ENCODE measurements around the gene FALEC. TPM values are rescaled to one million over a fixed set of nuclear protein-coding genes. Genes with fewer than 3 reads are reported as not detected.

Gene FALEC
- total RNA-seq, 1 experiment from 2014 or later: not detected

GRCh38 chr1:150507912-150508864, 7.4 kb upstream of the FALEC start, which contains the start of gene ECM1:
ECM1 (plus strand) TSS chr1:150508109; CDS start chr1:150508210, 101 bp downstream.
- intact Hi-C loops (cut with micrococcal nuclease; ENCODE audit: unreplicated experiment): no loop called here
- no peaks in the 10 kb centered on the region for H3K27me3 ChIP-seq (replicated peaks; ENCODE audit: insufficient read depth, low read depth, low read length, poor library complexity)
- POLR2A ChIA-PET (ENCODE audit: low non-redundant PET): interaction anchor here (0.7 kb wide), 2 partner anchors 47 to 469 kb away, joined by 3 read pairs; no protein-coding TSS in a partner anchor
- TF ChIP-seq EZH2 (IDR thresholded peaks at IDR 0.05; ENCODE audit: borderline replicate concordance, low read depth, low read length, poor library complexity, severe bottlenecking) (no peak), CTCF (conservative IDR thresholded peaks at IDR 0.05; ENCODE audit: low read depth, low read length) (no peak)
- DNase-seq (ENCODE audit: low spot score): peak; percentile 90
- H3K36me3 ChIP-seq (ENCODE audit: insufficient read depth, low read length, poor library complexity, severe bottlenecking): peaks cover 16% of the 10 kb centered on the region
- CTCF ChIA-PET: no interaction called here
- H3K4me3 ChIP-seq (ENCODE audit: low read depth, low read length, poor library complexity, severe bottlenecking): peak within 1 kb of the TSS; percentile 31
- H3K9me3 ChIP-seq (ENCODE audit: low read depth, low read length, poor library complexity, severe bottlenecking): no peaks in the 10 kb centered on the region
- TSS peak; percentile 62 for BruUV-seq (replicated peaks)
- peak within 1 kb of the TSS; percentile 81 for H3K27ac ChIP-seq (ENCODE audit: low read depth, low read length, poor library complexity, severe bottlenecking)
- peaks cover 15% of the 10 kb centered on the region for H3K4me1 ChIP-seq (ENCODE audit: insufficient read depth, low read length, poor library complexity, severe bottlenecking)

- no peaks in the 10 kb centered on the region for H3K27me3 ChIP-seq (replicated peaks; ENCODE audit: insufficient read depth, low read depth, low read length, poor library complexity)
- H3K27ac ChIP-seq (ENCODE audit: low read depth, low read length, poor library complexity, severe bottlenecking): peak overlapping the region; percentile 81
- peaks cover 15% of the 10 kb centered on the region for H3K4me1 ChIP-seq (ENCODE audit: insufficient read depth, low read length, poor library complexity, severe bottlenecking)
- peaks cover 16% of the 10 kb centered on the region for H3K36me3 ChIP-seq (ENCODE audit: insufficient read depth, low read length, poor library complexity, severe bottlenecking)
- ChIA-PET POLR2A (ENCODE audit: low non-redundant PET) (no interaction called here), CTCF (no interaction called here)
- no TSS peak for BruUV-seq (replicated peaks)
- DNase-seq (ENCODE audit: low spot score): no peak
- intact Hi-C loops (cut with micrococcal nuclease; ENCODE audit: unreplicated experiment): no loop called here
- TF ChIP-seq CTCF (conservative IDR thresholded peaks at IDR 0.05; ENCODE audit: low read depth, low read length) (no peak), EZH2 (IDR thresholded peaks at IDR 0.05; ENCODE audit: borderline replicate concordance, low read depth, low read length, poor library complexity, severe bottlenecking) (no peak)
- no peaks in the 10 kb centered on the region for H3K9me3 ChIP-seq (ENCODE audit: low read depth, low read length, poor library complexity, severe bottlenecking)
- no peak overlapping the region for H3K4me3 ChIP-seq (ENCODE audit: low read depth, low read length, poor library complexity, severe bottlenecking)
Measured at GRCh38 chr1:150508982-150509381, 6.6 kb upstream of the FALEC start.

GRCh38 chr1:150511551-150511950, 4.0 kb upstream of the FALEC start:
- Histone ChIP-seq H3K27ac (ENCODE audit: low read depth, low read length, poor library complexity, severe bottlenecking) (peak overlapping the region; percentile 23), H3K27me3 (replicated peaks; ENCODE audit: insufficient read depth, low read depth, low read length, poor library complexity) (no peaks in the 10 kb centered on the region), H3K36me3 (ENCODE audit: insufficient read depth, low read length, poor library complexity, severe bottlenecking) (peaks cover 9% of the 10 kb centered on the region), H3K4me3 (ENCODE audit: low read depth, low read length, poor library complexity, severe bottlenecking) (no peak overlapping the region), H3K4me1 (ENCODE audit: insufficient read depth, low read length, poor library complexity, severe bottlenecking) (peaks cover 15% of the 10 kb centered on the region), H3K9me3 (ENCODE audit: low read depth, low read length, poor library complexity, severe bottlenecking) (no peaks in the 10 kb centered on the region)
- POLR2A ChIA-PET (ENCODE audit: low non-redundant PET): no interaction called here
- DNase-seq (ENCODE audit: low spot score): no peak
- no TSS peak for BruUV-seq (replicated peaks)
- TF ChIP-seq EZH2 (IDR thresholded peaks at IDR 0.05; ENCODE audit: borderline replicate concordance, low read depth, low read length, poor library complexity, severe bottlenecking) (no peak), CTCF (conservative IDR thresholded peaks at IDR 0.05; ENCODE audit: low read depth, low read length) (no peak)
- CTCF ChIA-PET: no interaction called here
- intact Hi-C loops (cut with micrococcal nuclease; ENCODE audit: unreplicated experiment): no loop called here
